MCF 10A (cell line): ENCODE measurements around the gene KRTAP1-4. TPM values are rescaled to one million over a fixed set of nuclear protein-coding genes. Genes with fewer than 3 reads are reported as not detected.
A peak's percentile ranks its signal among the peaks of the same experiment; 100 is the strongest.
"Not testable (repeated sequence)": the region's sequence is repeated elsewhere in the genome, so short reads cannot be mapped to it uniquely, and the experiment has no call there.

Source experiments
- BruUV-seq: library from RNA; stranded (reverse); fragments of 400-500 nt; replicated peaks from 2 replicates; lab custom pipeline; 2021; lab: Mats Ljungman, UMichigan
- CTCF ChIA-PET: fragments of 300-600 bp; sonication (Branson Sonifier 250); formaldehyde crosslinking; extraction: SDS; loops from one replicate; lab custom pipeline; 2021; ENCODE audit warnings: antibody characterized with exemption, inconsistent platforms; lab: Yijun Ruan, JAX
- POLR2A ChIA-PET: fragments of 300-600, 350-650 bp; sonication (Branson Sonifier 250); formaldehyde crosslinking; extraction: SDS; loops from one replicate; lab custom pipeline; 2020; ENCODE audit warnings: antibody characterized with exemption, inconsistent platforms; lab: Yijun Ruan, JAX
- DNase-seq: peaks from one replicate; pipeline ENCODE4 v3.0.0-alpha.2; 2018; ENCODE audit not compliant: unreplicated experiment
- H3K27ac Mint-ChIP-seq: one replicate; pipeline ENCODE4 v1.8.0; 2022; ENCODE audit warnings: mild to moderate bottlenecking, low read depth, mixed read lengths; ENCODE audit not compliant: unreplicated experiment
- H3K27me3 Mint-ChIP-seq: one replicate; pipeline ENCODE4 v1.8.0; 2022; ENCODE audit warnings: mixed read lengths; ENCODE audit not compliant: insufficient read depth, unreplicated experiment
- H3K36me3 Mint-ChIP-seq: one replicate; pipeline ENCODE4 v1.8.0; 2022; ENCODE audit warnings: mild to moderate bottlenecking, moderate library complexity, mixed read lengths; ENCODE audit not compliant: insufficient read depth, unreplicated experiment
- H3K4me1 Mint-ChIP-seq: one replicate; pipeline ENCODE4 v1.8.0; 2022; ENCODE audit warnings: mixed read lengths; ENCODE audit not compliant: insufficient read depth, unreplicated experiment
- H3K4me3 Mint-ChIP-seq: one replicate; pipeline ENCODE4 v1.8.0; 2022; ENCODE audit warnings: mild to moderate bottlenecking, moderate library complexity, mixed read lengths; ENCODE audit not compliant: unreplicated experiment
- H3K9me3 Mint-ChIP-seq: one replicate; pipeline ENCODE4 v1.8.0; 2022; ENCODE audit warnings: mixed read lengths; ENCODE audit not compliant: unreplicated experiment
- CTCF ChIP-seq: fragments of 200-600 bp; IDR thresholded peaks from one replicate; pipeline ENCODE4 v1.8.0; 2022; ENCODE audit warnings: antibody characterized with exemption, mild to moderate bottlenecking; ENCODE audit not compliant: unreplicated experiment
- intact Hi-C: fragments of 100-400 bp; cut with micrococcal nuclease; formaldehyde crosslinking; loops from 2 replicates; pipeline ENCODE4 v1.14.1; 2022
- total RNA-seq: library from RNA; stranded (reverse); gene quantifications from 2 replicates; pipeline ENCODE4 v1.2.3, GENCODE V29; 2022

The KRTAP1-4 gene
- total RNA-seq, 1 experiment from 2014 or later: not detected

- no peak overlapping the region for H3K4me3 Mint-ChIP-seq
- peaks cover 4% of the 10 kb centered on the region for H3K36me3 Mint-ChIP-seq
- H3K4me1 Mint-ChIP-seq: peaks cover 8% of the 10 kb centered on the region
- no peak overlapping the region for H3K27ac Mint-ChIP-seq
- ChIA-PET POLR2A (no interaction called here), CTCF (no interaction called here)
- H3K9me3 Mint-ChIP-seq: no peaks in the 10 kb centered on the region
- no TSS peak for BruUV-seq
- no peaks in the 10 kb centered on the region for H3K27me3 Mint-ChIP-seq
- intact Hi-C loops: loop anchor here (10.0 kb wide), 1 partner anchor 154 kb away; no protein-coding TSS in a partner anchor
- DNase-seq: no peak
- no peak for TF ChIP-seq CTCF
Observed at GRCh38 chr17:41069031-41069430, 39.0 kb upstream of the KRTAP1-4 start.

GRCh38 chr17:41067281-41067680 is 37.3 kb upstream of the KRTAP1-4 start:
- intact Hi-C loops: loop anchor here (10.0 kb wide), 1 partner anchor 152 kb away; no protein-coding TSS in a partner anchor
- POLR2A ChIA-PET: no interaction called here

GRCh38 chr17:41065829-41066624 is 36.0 kb upstream of the KRTAP1-4 start, which contains the start of gene KRTAP2-4:
Gene KRTAP2-4, minus strand, starts transcription at chr17:41065879. Its CDS starts 34 bp downstream, at chr17:41065845.
- H3K27me3 Mint-ChIP-seq: no peaks in the 10 kb centered on the region
- TF ChIP-seq CTCF: no peak
- no peak within 1 kb of the TSS for H3K27ac Mint-ChIP-seq
- POLR2A ChIA-PET: no interaction called here
- CTCF ChIA-PET: no interaction called here
- H3K4me3 Mint-ChIP-seq: no peak within 1 kb of the TSS
- no peaks in the 10 kb centered on the region for H3K9me3 Mint-ChIP-seq
- BruUV-seq: no TSS peak
- intact Hi-C loops: loop anchor here (10.0 kb wide), 1 partner anchor 151 kb away; no protein-coding TSS in a partner anchor
- peak; percentile 41 for DNase-seq
- H3K36me3 Mint-ChIP-seq: peaks cover 4% of the 10 kb centered on the region
- H3K4me1 Mint-ChIP-seq: peaks cover 14% of the 10 kb centered on the region

More at GRCh38 chr17:41067281-41067680, 37.3 kb upstream of the KRTAP1-4 start:
- peaks cover 8% of the 10 kb centered on the region for H3K4me1 Mint-ChIP-seq
- CTCF ChIA-PET: no interaction called here
- BruUV-seq: no TSS peak
- no peak for DNase-seq
- H3K9me3 Mint-ChIP-seq: no peaks in the 10 kb centered on the region
- H3K27ac Mint-ChIP-seq: no peak overlapping the region
- H3K4me3 Mint-ChIP-seq: no peak overlapping the region
- no peak for TF ChIP-seq CTCF
- H3K36me3 Mint-ChIP-seq: peaks cover 4% of the 10 kb centered on the region
- no peaks in the 10 kb centered on the region for H3K27me3 Mint-ChIP-seq

GRCh38 chr17:41065016-41065689 is 35.2 kb upstream of the KRTAP1-4 start:
- H3K9me3 Mint-ChIP-seq, CTCF ChIA-PET, H3K27ac Mint-ChIP-seq, H3K4me3 Mint-ChIP-seq, H3K27me3 Mint-ChIP-seq, H3K36me3 Mint-ChIP-seq, DNase-seq, POLR2A ChIA-PET, BruUV-seq: not testable (repeated sequence)
- H3K4me1 Mint-ChIP-seq: peaks cover 20% of the 10 kb centered on the region
- intact Hi-C loops: loop anchor here (10.0 kb wide), 1 partner anchor 150 kb away; no protein-coding TSS in a partner anchor
